GM21528 (cell line): ENCODE measurements around the gene FAAP24.
"Not testable (repeated sequence)": the region's sequence is repeated elsewhere in the genome, so short reads cannot be mapped to it uniquely, and the experiment has no call there.

Experiments used
- ATAC-seq: cut with Tn5 transposase; IDR thresholded peaks from one replicate; pipeline ENCODE4 v1.9.1; 2021; ENCODE audit warnings: mild to moderate bottlenecking, moderate library complexity; ENCODE audit not compliant: unreplicated experiment, low FRiP score

Gene FAAP24, protein sequence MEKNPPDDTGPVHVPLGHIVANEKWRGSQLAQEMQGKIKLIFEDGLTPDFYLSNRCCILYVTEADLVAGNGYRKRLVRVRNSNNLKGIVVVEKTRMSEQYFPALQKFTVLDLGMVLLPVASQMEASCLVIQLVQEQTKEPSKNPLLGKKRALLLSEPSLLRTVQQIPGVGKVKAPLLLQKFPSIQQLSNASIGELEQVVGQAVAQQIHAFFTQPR

DNA sequence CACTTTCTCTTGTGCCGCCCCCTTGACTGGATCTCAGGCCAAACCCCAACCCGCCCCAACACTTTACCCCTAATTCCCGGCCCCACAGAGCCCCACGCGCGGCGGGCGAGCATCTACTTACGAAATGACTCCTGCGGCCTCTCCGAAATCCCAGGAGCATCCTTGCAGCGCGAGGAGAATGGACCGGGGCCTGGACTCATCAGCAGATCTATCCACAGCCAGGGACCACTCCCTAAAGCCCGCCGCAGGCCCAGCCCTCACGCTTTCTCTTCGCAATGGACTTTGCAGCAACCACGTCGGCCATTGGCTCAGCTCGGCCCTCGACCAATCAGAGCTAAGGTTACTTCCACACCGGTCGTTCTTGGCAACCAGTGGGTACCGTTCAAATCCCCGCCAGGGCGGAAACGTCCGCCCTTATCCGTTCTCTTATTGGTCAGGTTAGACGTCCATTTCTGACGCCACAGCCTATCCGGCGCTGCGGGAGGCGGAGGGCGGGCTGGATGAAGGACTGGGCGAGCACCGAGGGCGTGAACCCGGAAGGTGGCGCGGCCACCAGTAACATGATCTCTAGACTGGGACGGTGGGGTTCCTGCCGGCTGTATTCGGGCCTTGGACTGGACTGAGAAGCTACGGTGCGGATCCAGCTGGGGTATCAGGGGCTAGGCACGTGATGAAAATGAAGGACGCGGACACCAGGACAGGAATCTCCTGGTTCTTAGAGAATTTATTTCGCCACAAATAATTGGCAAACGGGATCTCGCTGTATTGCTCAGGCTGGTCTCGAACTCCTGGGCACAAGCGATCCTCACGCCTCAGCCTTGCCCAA is at the start of gene FAAP24, which contains the start of gene CEP89:
TSS of gene FAAP24 (plus strand) at position 528 of the 826 bp plus-strand sequence. CDS start 955 bp downstream, outside the sequence.
TSS of gene CEP89 (minus strand) at position 244 of the 826 bp plus-strand sequence. CDS start at position 160, 84 bp downstream.
- ATAC-seq: peak; percentile 98

- ATAC-seq: no peak
Observed at GRCh38 chr19:32924200-32924599, 47.8 kb upstream of the FAAP24 start.

GRCh38 chr19:32928806-32929205 is 43.2 kb upstream of the FAAP24 start:
- ATAC-seq: no peak

DNA sequence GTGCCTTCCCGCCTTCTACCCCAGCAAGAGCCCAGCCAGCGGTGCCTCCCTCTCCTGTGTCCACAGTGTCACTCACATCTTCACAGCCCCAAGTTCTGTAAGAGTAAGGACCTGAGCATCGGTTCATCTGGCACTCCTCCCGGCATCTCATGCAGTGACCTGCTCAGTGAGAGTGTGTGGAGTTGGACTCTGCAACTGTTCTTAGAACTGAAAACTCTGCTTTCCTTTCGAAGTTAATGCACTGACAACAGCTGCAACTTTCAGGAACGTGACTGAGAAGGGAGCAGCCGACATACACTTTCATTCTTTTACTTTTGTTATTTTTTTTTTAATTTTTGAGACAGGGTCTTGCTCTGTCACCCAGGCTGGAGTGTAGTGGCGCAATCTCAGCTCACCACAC is 41.5 kb upstream of the FAAP24 start:
- ATAC-seq: no peak

DNA sequence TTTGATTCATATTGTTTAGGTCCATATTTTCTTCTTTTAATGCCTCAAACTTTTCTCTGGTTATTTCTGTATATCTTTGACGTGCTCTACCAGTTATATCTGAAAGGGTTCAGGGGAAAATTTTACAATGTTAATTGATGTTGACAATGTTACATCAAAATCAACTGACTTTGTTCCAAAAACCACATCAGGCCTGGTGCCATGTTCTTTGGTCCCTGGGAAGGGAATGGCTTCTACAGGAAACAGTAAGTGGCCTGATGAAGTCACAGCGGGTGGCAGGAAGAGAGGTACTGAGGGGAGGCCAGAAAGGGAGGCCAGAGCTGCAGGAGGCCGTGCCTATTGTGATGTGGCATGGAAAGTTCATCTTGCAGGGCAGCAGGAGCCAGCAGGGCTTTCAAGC is 38.5 kb upstream of the FAAP24 start:
- no peak for ATAC-seq

DNA sequence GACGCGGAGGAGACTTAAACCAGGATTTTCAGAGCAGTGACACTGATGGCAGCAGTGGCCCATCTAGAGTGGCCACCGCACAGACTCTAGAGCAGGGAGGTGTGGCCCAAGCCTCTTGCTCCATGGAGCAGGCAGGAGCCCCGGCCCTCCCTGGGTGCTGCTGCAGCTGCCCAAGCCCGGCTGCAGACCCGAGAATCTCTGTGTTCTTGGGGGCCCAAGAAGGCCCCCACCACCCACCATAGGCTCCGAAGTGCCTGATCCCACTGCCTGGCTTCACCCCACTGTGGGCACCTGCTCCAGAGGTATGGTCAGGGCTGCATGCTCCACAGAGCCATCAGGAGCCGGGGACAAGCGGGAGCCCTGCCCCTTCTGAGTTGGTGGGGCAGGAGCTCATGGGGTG is 36.4 kb upstream of the FAAP24 start:
- ATAC-seq: no peak

GRCh38 chr19:32936065-32936464 is 36.0 kb upstream of the FAAP24 start:
- ATAC-seq: no peak

- not testable (repeated sequence) for ATAC-seq
Observed at GRCh38 chr19:32941273-32941672, 30.8 kb upstream of the FAAP24 start.

DNA sequence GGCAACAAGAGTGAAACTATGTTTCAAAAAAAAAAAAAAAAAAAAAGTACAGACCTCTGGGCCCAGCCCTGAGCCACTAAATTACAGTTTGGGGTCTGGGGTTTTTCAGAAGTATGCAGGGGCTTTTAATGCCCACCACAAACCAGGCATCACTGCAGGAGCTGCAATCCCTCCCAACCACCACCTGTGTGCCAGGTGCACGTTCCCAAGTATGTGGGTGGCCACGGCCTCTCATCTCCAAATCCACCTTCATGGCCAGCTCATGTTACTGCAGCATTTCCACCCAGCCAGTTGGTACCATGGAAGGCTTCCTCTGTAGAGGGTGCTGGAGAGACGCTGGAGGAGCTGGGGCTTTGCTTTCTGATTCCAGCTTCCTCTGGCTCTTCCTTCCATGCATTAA is 26.8 kb upstream of the FAAP24 start:
- no peak for ATAC-seq

GRCh38 chr19:32966750-32967149 is 5.3 kb upstream of the FAAP24 start:
- no peak for ATAC-seq

DNA sequence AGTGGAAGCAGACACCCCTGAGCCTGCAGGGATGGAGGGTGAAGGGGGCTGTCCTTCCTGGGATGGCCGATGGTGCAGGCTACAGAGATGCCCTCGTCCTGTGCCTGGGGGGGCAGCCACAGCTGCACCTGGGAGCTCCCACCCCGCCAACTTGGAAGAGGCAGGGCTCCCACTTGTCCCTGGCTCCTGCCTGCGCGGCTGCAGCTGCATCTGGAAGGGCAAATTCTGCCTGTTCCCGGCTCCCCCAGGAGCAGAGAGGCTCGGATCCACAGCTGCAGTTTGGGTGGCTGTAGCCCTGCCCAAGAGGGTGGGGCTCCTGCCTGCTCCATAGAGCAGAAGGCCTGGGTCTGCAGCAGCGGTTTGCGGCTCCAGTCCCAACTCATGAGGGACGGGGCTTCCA is 2.5 kb upstream of the FAAP24 start:
- ATAC-seq: no peak

DNA sequence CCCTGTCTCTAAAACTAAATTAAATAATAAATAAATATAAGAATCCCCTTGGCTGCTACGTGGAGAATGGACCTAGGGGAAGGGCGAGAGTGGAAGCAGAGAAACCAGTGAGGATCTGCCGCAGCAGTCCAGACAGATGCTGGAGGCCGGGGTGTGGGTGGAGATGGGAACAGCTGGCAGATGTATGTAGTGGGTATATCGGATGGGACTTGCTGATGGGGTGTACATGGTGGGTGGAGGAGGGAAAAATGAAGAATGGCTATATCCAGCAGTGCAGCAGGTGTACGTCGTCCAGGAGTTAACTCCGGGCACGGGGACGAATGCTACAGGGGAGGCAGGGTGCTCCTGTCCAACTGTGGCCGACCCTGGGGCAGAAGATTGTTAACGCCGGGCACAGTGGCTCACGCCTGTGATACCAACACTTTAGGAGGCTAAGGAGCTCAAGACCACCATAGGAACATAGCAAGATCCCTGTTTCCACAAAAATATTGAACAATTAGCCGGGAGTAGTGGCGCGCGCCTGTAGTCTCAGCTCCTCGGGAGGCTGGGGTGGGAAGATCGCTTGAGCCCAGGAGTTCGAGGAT is 938 bp upstream of the FAAP24 start:
- ATAC-seq: no peak

GRCh38 chr19:32976223-32976805 is 4.3 kb downstream of the FAAP24 start:
- no peak for ATAC-seq

GRCh38 chr19:32977280-32977679 is 5.2 kb downstream of the FAAP24 start:
- ATAC-seq: no peak

- not testable (repeated sequence) for ATAC-seq
Observed at GRCh38 chr19:32977813-32978212, 5.8 kb downstream of the FAAP24 start.

GRCh38 chr19:32979807-32980206 is 7.8 kb downstream of the FAAP24 start:
- not testable (repeated sequence) for ATAC-seq

DNA sequence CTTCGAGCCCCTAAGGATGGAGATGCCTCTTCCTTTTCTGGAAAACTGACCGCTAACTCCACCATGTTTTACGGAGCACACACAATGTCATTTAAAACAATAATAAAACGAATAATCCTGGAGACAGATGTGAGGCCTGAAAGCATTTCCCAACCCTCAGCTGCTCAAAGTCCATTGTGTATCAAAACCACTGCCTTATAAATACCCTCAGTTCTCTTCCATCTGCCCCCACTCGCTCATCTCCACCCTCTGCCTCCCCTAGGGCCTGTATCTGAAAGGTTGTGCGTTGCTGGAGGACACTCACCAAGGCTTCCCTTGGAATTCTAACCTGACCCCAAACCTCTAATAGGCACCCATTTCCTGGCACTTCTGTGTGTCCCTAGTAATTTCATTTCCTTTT is 10.4 kb downstream of the FAAP24 start:
- ATAC-seq: not testable (repeated sequence)

- not testable (repeated sequence) for ATAC-seq
Observed at GRCh38 chr19:32988254-32988653, 16.2 kb downstream of the FAAP24 start.

- ATAC-seq: no peak
Observed at GRCh38 chr19:32988724-32989123, 16.7 kb downstream of the FAAP24 start.

GRCh38 chr19:32995966-32996365 is 23.9 kb downstream of the FAAP24 start:
- not testable (repeated sequence) for ATAC-seq

GRCh38 chr19:32997061-32997464 is 25.0 kb downstream of the FAAP24 start:
- ATAC-seq: not testable (repeated sequence)
